Lower leg skin (tissue), 3 donors: Measurements from ENCODE around the gene ALG10B.
"Not testable (repeated sequence)": the region's sequence is repeated elsewhere in the genome, so short reads cannot be mapped to it uniquely, and the experiment has no call there.

Experiments used
- CTCF ChIP-seq, 3 donors: fragments of 450-650 bp; IDR thresholded peaks; one replicate each; pipeline ENCODE4 v1.5.1; 2016; ENCODE audit warnings: antibody characterized with exemption in 3 of 3, mild to moderate bottlenecking in 3 of 3, moderate library complexity in 2 of 3
- POLR2A ChIP-seq, 2 donors: fragments of 450-650 bp; IDR thresholded peaks; one replicate each; pipeline ENCODE4 v1.6.1; 2016 to 2017; ENCODE audit warnings: antibody characterized with exemption in 2 of 2, mild to moderate bottlenecking in 1 of 2, moderate library complexity in 1 of 2

GRCh38 chr12:38330414-38330813 lies 13.8 kb downstream of the ALG10B start:
- not testable (repeated sequence) for TF ChIP-seq CTCF, POLR2A (IDR thresholded peaks at IDR 0.05)
